HCT116 (cell line): ENCODE measurements around the gene ACTR1B. TPM values are rescaled to one million over a fixed set of nuclear protein-coding genes. Genes with fewer than 3 reads are reported as not detected.

ENCODE experiments used
- ATAC-seq: fragments of 200-7000 bp; cut with Tn5 transposase; 2 replicates; pipeline ENCODE4 v1.9.1; 2020; ENCODE audit warnings: mild to moderate bottlenecking, moderate library complexity
- BruUV-seq: library from RNA; stranded (reverse); fragments of 400-500 nt; replicated peaks from 2 replicates; lab custom pipeline; 2021; lab: Mats Ljungman, UMichigan
- CTCF ChIA-PET: fragments of 300-600 bp; sonication (Branson Sonifier 250); formaldehyde crosslinking; loops from one replicate; lab custom pipeline; 2021; ENCODE audit warnings: antibody characterized with exemption; lab: Charles Lee
- POLR2A ChIA-PET: fragments of 300-600, 350-600 bp; sonication (Branson Sonifier 250); formaldehyde crosslinking; loops from one replicate; lab custom pipeline; 2021; ENCODE audit warnings: antibody characterized with exemption; lab: Charles Lee
- RAD21 ChIA-PET, 2 experiments: fragments of 300-600 bp; sonication (Branson Sonifier 250); formaldehyde crosslinking; loops; one replicate each; lab custom pipeline; 2023; ENCODE audit warnings: low total read pairs in 2 of 2; ENCODE audit not compliant: uncharacterized antibody in 2 of 2, unreplicated experiment in 2 of 2, low non-redundant PET in 1 of 2; lab: Charles Lee
- DNase-seq: peaks from one replicate; pipeline ENCODE4 v3.0.0-alpha.2; 2010; ENCODE audit warnings: low read depth, low spot score
- H2AFZ ChIP-seq: fragments of 200-600 bp; shearing (Covaris generic), sonication (generic); 2 replicates; pipeline ENCODE4 v1.6.1; 2017; ENCODE audit warnings: low read depth, mixed run types, mixed read lengths, antibody characterized with exemption, low read length; ENCODE audit not compliant: poor library complexity, severe bottlenecking
- H3K27ac ChIP-seq: 2 replicates; pipeline ENCODE4 v1.5.1; 2012; ENCODE audit warnings: low read depth, low read length
- H3K27me3 ChIP-seq: fragments of 200-600 bp; sonication (generic); 2 replicates; pipeline ENCODE4 v1.6.1; 2016; ENCODE audit warnings: mixed run types, low read length, mixed read lengths; ENCODE audit not compliant: insufficient read depth
- H3K36me3 ChIP-seq, 2 experiments: fragments of 200-500 bp in 1 of 2; fragments of 200-600 bp in 1 of 2; sonication (Bioruptor generic) in 1 of 2; sonication (generic) in 1 of 2; 2 replicates each; pipeline versions ENCODE4 v1.5.1 to v1.6.1; 2014 to 2016; ENCODE audit warnings: low read length in 2 of 2, inconsistent platforms in 1 of 2, mixed read lengths in 1 of 2, mixed run types in 1 of 2; ENCODE audit not compliant: insufficient read depth in 2 of 2, control insufficient read depth in 1 of 2
- H3K4me1 ChIP-seq, 2 experiments: fragments of 200-600 bp in 1 of 2; sonication (generic) in 1 of 2; 2 replicates each; pipeline versions ENCODE4 v1.5.1 to v1.6.1; 2012 to 2017; ENCODE audit warnings: low read length in 2 of 2, inconsistent platforms in 1 of 2, mild to moderate bottlenecking in 1 of 2, mixed read lengths in 1 of 2, mixed run types in 1 of 2, moderate library complexity in 1 of 2; ENCODE audit not compliant: insufficient read depth in 2 of 2, control insufficient read depth in 1 of 2
- H3K4me2 ChIP-seq: fragments of 200-600 bp; sonication (generic); 2 replicates; pipeline ENCODE4 v1.6.1; 2017; ENCODE audit warnings: mixed run types, low read length, mixed read lengths
- H3K4me3 ChIP-seq, 2 experiments: fragments of 200-600 bp in 1 of 2; sonication (generic) in 1 of 2; replicated peaks in 1 of 2; 2 replicates each; pipeline ENCODE4 v1.5.1; 2011 to 2016; ENCODE audit warnings: low read length in 2 of 2, control low read depth in 1 of 2, low read depth in 1 of 2, mild to moderate bottlenecking in 1 of 2, mixed read lengths in 1 of 2, mixed run types in 1 of 2
- H3K79me2 ChIP-seq: fragments of 200-600 bp; sonication (generic); 2 replicates; pipeline ENCODE4 v1.6.1; 2017; ENCODE audit warnings: mild to moderate bottlenecking, mixed run types, low read length, moderate library complexity, mixed read lengths; ENCODE audit not compliant: insufficient read depth
- H3K9ac ChIP-seq: fragments of 200-600 bp; sonication (generic); 2 replicates; pipeline ENCODE4 v1.6.1; 2016; ENCODE audit warnings: low read length, mixed read lengths
- H3K9me2 ChIP-seq: fragments of 200-600 bp; sonication (generic), shearing (Covaris generic); 2 replicates; pipeline ENCODE4 v1.6.1; 2017; ENCODE audit warnings: mixed run types, mild to moderate bottlenecking, moderate library complexity; ENCODE audit not compliant: insufficient read depth
- H3K9me3 ChIP-seq, 2 experiments: fragments of 200-500 bp in 1 of 2; fragments of 200-600 bp in 1 of 2; sonication (Bioruptor generic) in 1 of 2; sonication (generic) in 1 of 2; 2 replicates each; pipeline ENCODE4 v1.6.1; 2014 to 2017; ENCODE audit warnings: low read length in 2 of 2, mixed read lengths in 2 of 2, inconsistent platforms in 1 of 2, low read depth in 1 of 2, mild to moderate bottlenecking in 1 of 2, mixed run types in 1 of 2, moderate library complexity in 1 of 2; ENCODE audit not compliant: control insufficient read depth in 1 of 2, insufficient read depth in 1 of 2
- H4K20me1 ChIP-seq: fragments of 200-600 bp; sonication (generic), shearing (Covaris generic); 2 replicates; pipeline ENCODE4 v1.6.1; 2017; ENCODE audit warnings: mixed run types, mild to moderate bottlenecking, moderate library complexity; ENCODE audit not compliant: insufficient read depth
- CEBPB ChIP-seq: IDR thresholded peaks from 2 replicates; pipeline ENCODE4 v1.6.1; 2012; ENCODE audit warnings: low read depth
- EGR1 ChIP-seq: IDR thresholded peaks from 2 replicates; pipeline ENCODE4 v1.6.1; 2012; ENCODE audit warnings: low read depth
- EZH2phosphoT487 ChIP-seq: fragments of 200-600 bp; IDR thresholded peaks from 2 replicates; pipeline ENCODE4 v1.6.1; 2018; ENCODE audit warnings: antibody characterized with exemption, borderline replicate concordance
- SP1 ChIP-seq: IDR thresholded peaks from 2 replicates; pipeline ENCODE4 v1.6.1; 2012; ENCODE audit warnings: low read depth
- YY1 ChIP-seq: IDR thresholded peaks from 2 replicates; pipeline ENCODE4 v1.6.1; 2011; ENCODE audit warnings: low read length, low read depth, moderate library complexity, mild to moderate bottlenecking; ENCODE audit not compliant: insufficient replicate concordance; ENCODE audit errors: extremely low read depth
- ZFX ChIP-seq: fragments of 450-650 bp; IDR thresholded peaks from 2 replicates; pipeline ENCODE4 v1.6.1; 2017
- intact Hi-C: fragments of 100-400 bp; cut with micrococcal nuclease; formaldehyde crosslinking; loops from 2 replicates; pipeline ENCODE4 v1.10.0; 2022
- total RNA-seq: library from RNA; stranded (reverse); gene quantifications from one replicate; pipeline ENCODE4 v1.2.1, GENCODE V29; 2021; ENCODE audit not compliant: unreplicated experiment
- TF ChIP-seq, protein P1 (sequence below): IDR thresholded peaks from 2 replicates; pipeline ENCODE4 v1.6.1; 2012; ENCODE audit warnings: low read depth

ACTR1B gene
- total RNA-seq, 1 experiment from 2014 or later: 42.8 TPM

GRCh38 chr2:97654309-97654708 lies 9.5 kb downstream of the ACTR1B start:
- H3K4me2 ChIP-seq: no peak overlapping the region
- no peaks in the 10 kb centered on the region for H3K9me3 ChIP-seq
- no peaks in the 10 kb centered on the region for H3K79me2 ChIP-seq
- no peaks in the 10 kb centered on the region for H3K9me2 ChIP-seq
- no peak for ATAC-seq
- BruUV-seq: no TSS peak
- no peak overlapping the region for H3K9ac ChIP-seq
- intact Hi-C loops: no loop called here
- no peaks in the 10 kb centered on the region for H4K20me1 ChIP-seq
- POLR2A ChIA-PET: no interaction called here
- no peaks in the 10 kb centered on the region for H3K27me3 ChIP-seq
- no peak overlapping the region for H3K27ac ChIP-seq
- no peak overlapping the region for H2AFZ ChIP-seq
- peaks cover 0 to 3% of the 10 kb centered on the region in 2 experiments; a peak in 3 of 4 replicates for H3K36me3 ChIP-seq
- TF ChIP-seq EZH2phosphoT487: no peak
- TF ChIP-seq, protein P1, sequence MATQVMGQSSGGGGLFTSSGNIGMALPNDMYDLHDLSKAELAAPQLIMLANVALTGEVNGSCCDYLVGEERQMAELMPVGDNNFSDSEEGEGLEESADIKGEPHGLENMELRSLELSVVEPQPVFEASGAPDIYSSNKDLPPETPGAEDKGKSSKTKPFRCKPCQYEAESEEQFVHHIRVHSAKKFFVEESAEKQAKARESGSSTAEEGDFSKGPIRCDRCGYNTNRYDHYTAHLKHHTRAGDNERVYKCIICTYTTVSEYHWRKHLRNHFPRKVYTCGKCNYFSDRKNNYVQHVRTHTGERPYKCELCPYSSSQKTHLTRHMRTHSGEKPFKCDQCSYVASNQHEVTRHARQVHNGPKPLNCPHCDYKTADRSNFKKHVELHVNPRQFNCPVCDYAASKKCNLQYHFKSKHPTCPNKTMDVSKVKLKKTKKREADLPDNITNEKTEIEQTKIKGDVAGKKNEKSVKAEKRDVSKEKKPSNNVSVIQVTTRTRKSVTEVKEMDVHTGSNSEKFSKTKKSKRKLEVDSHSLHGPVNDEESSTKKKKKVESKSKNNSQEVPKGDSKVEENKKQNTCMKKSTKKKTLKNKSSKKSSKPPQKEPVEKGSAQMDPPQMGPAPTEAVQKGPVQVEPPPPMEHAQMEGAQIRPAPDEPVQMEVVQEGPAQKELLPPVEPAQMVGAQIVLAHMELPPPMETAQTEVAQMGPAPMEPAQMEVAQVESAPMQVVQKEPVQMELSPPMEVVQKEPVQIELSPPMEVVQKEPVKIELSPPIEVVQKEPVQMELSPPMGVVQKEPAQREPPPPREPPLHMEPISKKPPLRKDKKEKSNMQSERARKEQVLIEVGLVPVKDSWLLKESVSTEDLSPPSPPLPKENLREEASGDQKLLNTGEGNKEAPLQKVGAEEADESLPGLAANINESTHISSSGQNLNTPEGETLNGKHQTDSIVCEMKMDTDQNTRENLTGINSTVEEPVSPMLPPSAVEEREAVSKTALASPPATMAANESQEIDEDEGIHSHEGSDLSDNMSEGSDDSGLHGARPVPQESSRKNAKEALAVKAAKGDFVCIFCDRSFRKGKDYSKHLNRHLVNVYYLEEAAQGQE: no peak
- TF ChIP-seq ZFX: no peak
- no peak for TF ChIP-seq SP1
- TF ChIP-seq YY1: no peak
- TF ChIP-seq CEBPB: no peak
- CTCF ChIA-PET: interaction anchor here (1.4 kb wide), 1 partner anchor 8 kb away, joined by 3 read pairs; the partner anchor contains the start of gene COX5B
- RAD21 ChIA-PET: no interaction called here
- no peak for DNase-seq
- H3K4me3 ChIP-seq: no peak overlapping the region
- no peaks in the 10 kb centered on the region; a peak in 1 of 4 replicates for H3K4me1 ChIP-seq

DNA sequence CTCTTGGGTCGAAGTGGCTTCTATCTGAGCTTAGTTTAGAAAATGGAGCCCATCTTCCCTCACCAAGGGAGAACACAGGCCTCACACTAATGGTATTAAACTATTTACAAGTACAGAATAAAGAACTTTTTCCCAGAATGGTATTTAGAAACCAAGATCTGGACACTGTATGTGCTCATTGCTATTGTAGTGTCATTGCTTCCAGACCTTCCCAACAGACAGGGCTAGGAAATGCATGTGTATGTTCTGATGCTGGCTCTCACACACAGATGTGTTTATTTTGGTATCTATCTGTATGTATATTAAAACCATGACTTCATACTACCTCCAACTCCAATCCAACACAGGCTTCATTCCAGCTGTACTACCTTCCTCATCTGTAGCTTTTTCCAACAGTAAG lies 10.0 kb downstream of the ACTR1B start:
- ATAC-seq (no peak), DNase-seq (no peak)
- intact Hi-C loops: no loop called here
- Histone ChIP-seq H3K4me1 (no peaks in the 10 kb centered on the region; a peak in 1 of 4 replicates), H3K4me2 (no peak overlapping the region), H3K4me3 (no peak overlapping the region), H4K20me1 (no peaks in the 10 kb centered on the region), H3K27me3 (no peaks in the 10 kb centered on the region), H3K27ac (no peak overlapping the region), H3K9me2 (no peaks in the 10 kb centered on the region), H3K79me2 (no peaks in the 10 kb centered on the region), H3K36me3 (peaks cover 4 to 7% of the 10 kb centered on the region in 2 experiments; a peak in 3 of 4 replicates), H3K9ac (no peak overlapping the region), H2AFZ (no peak overlapping the region), H3K9me3 (no peaks in the 10 kb centered on the region)
- CTCF ChIA-PET: no interaction called here
- RAD21 ChIA-PET: no interaction called here
- TF ChIP-seq EGR1: no peak
- TF ChIP-seq, protein P1: no peak
- POLR2A ChIA-PET: interaction anchor here (1.0 kb wide), 1 partner anchor 10 kb away, joined by 5 read pairs; the partner anchor contains the start of gene ACTR1B
- no TSS peak for BruUV-seq
